HepG2 (cell line): ENCODE measurements around the gene DLL4. TPM values are rescaled to one million over a fixed set of nuclear protein-coding genes. Genes with fewer than 3 reads are reported as not detected.

ENCODE experiments used
- GTF2F1 ChIP-seq: fragments of 150-350 bp; IDR thresholded peaks from 2 replicates; pipeline ENCODE4 v1.6.1; 2014; ENCODE audit warnings: low read length
- ISL2 ChIP-seq: sonication (generic); formaldehyde crosslinking; IDR thresholded peaks from 2 replicates; pipeline ENCODE4 v1.5.0; 2020; ENCODE audit warnings: missing genetic modification reagents
- KAT8 ChIP-seq: IDR thresholded peaks from 2 replicates; pipeline ENCODE4 v1.6.1; 2016; ENCODE audit warnings: missing genetic modification reagents, missing compliant biosample characterization
- NR3C1 ChIP-seq: sonication (generic); formaldehyde crosslinking; IDR thresholded peaks from 2 replicates; pipeline ENCODE4 v1.4.0; 2020; ENCODE audit warnings: missing genetic modification reagents
- POGZ ChIP-seq: sonication (generic); formaldehyde crosslinking; IDR thresholded peaks from 2 replicates; pipeline ENCODE4 v1.4.0; 2020; ENCODE audit warnings: mild to moderate bottlenecking, missing genetic modification reagents
- SMARCE1 ChIP-seq: fragments of 450-650 bp; IDR thresholded peaks from 2 replicates; pipeline ENCODE4 v1.6.1; 2017; ENCODE audit warnings: borderline replicate concordance
- ZKSCAN1 ChIP-seq: fragments of 150-350 bp; IDR thresholded peaks from 2 replicates; pipeline ENCODE4 v1.6.1; 2014; ENCODE audit warnings: low read length
- ZMYM2 ChIP-seq: sonication (generic); formaldehyde crosslinking; IDR thresholded peaks from 2 replicates; pipeline ENCODE4 v1.8.0; 2022; ENCODE audit warnings: mild to moderate bottlenecking, missing genetic modification reagents
- ZNF232 ChIP-seq: sonication (generic); formaldehyde crosslinking; IDR thresholded peaks from 2 replicates; pipeline ENCODE4 v1.4.0; 2020; ENCODE audit warnings: missing genetic modification reagents, borderline replicate concordance
- ZNF30 ChIP-seq: sonication (generic); formaldehyde crosslinking; IDR thresholded peaks from 2 replicates; pipeline ENCODE4 v1.5.0; 2020; ENCODE audit warnings: mild to moderate bottlenecking, missing genetic modification reagents
- ZNF619 ChIP-seq: sonication (generic); formaldehyde crosslinking; IDR thresholded peaks from 2 replicates; pipeline ENCODE4 v1.4.0; 2020; ENCODE audit warnings: mild to moderate bottlenecking, missing genetic modification reagents
- ZNF839 ChIP-seq: sonication (generic); formaldehyde crosslinking; IDR thresholded peaks from 2 replicates; pipeline ENCODE4 v1.4.0; 2020; ENCODE audit warnings: missing genetic modification reagents, mild to moderate bottlenecking, borderline replicate concordance
- ZSCAN20 ChIP-seq: sonication (generic); formaldehyde crosslinking; IDR thresholded peaks from 2 replicates; pipeline ENCODE4 v1.4.0; 2020; ENCODE audit warnings: missing genetic modification reagents, mild to moderate bottlenecking, borderline replicate concordance
- polyA plus RNA-seq, 8 experiments: library from polyadenylated mRNA; depleted of rRNA in 3 of 8; stranded (reverse) in 7 of 8; unstranded in 1 of 8; fragments of >200 nt; fragmentation: Illumina TruSeq in 4 of 8; extraction: Trizol in 4 of 8; gene quantifications; 2 replicates each; pipeline versions ENCODE4 v1.2.1 to v1.2.3, GENCODE V29; 2011 to 2016; ENCODE audit warnings: low read depth in 4 of 8, missing spikeins in 1 of 8, mixed read lengths in 1 of 8; ENCODE audit not compliant: insufficient read depth in 1 of 8
- total RNA-seq, 5 experiments: library from RNA; depleted of rRNA; stranded (reverse); fragments of >200 nt; fragmentation: Illumina TruSeq; extraction: Trizol; gene quantifications; 2 replicates each; pipeline ENCODE4 v1.2.3, GENCODE V29; 2016; ENCODE audit warnings: low read depth in 1 of 5
- TF ChIP-seq, protein P1 (sequence below): IDR thresholded peaks from 2 replicates; pipeline ENCODE4 v1.6.1; 2016; ENCODE audit warnings: low read depth, missing genetic modification reagents, missing compliant biosample characterization
- TF ChIP-seq, protein P2 (sequence below): sonication (generic); formaldehyde crosslinking; IDR thresholded peaks from 2 replicates; pipeline ENCODE4 v1.5.0; 2020; ENCODE audit warnings: mild to moderate bottlenecking, missing genetic modification reagents
- TF ChIP-seq, protein P3 (sequence below): sonication (generic); formaldehyde crosslinking; conservative IDR thresholded peaks from 2 replicates; pipeline ENCODE4 v1.4.0; 2020; ENCODE audit warnings: missing genetic modification reagents
- TF ChIP-seq, protein P4 (sequence below): IDR thresholded peaks from 2 replicates; pipeline ENCODE4 v1.6.1; 2018; ENCODE audit warnings: missing genetic modification reagents, mild to moderate bottlenecking, missing compliant biosample characterization
- TF ChIP-seq, protein P5 (sequence below): sonication (generic); formaldehyde crosslinking; IDR thresholded peaks from 2 replicates; pipeline ENCODE4 v1.4.0; 2020; ENCODE audit warnings: missing genetic modification reagents, borderline replicate concordance

Gene DLL4
- total and polyA plus RNA-seq, 2 of the 13 experiments (the other 11 are each of a cell fraction or from before 2014, with no cell fraction given), result 0.20 to 0.25 TPM

DNA sequence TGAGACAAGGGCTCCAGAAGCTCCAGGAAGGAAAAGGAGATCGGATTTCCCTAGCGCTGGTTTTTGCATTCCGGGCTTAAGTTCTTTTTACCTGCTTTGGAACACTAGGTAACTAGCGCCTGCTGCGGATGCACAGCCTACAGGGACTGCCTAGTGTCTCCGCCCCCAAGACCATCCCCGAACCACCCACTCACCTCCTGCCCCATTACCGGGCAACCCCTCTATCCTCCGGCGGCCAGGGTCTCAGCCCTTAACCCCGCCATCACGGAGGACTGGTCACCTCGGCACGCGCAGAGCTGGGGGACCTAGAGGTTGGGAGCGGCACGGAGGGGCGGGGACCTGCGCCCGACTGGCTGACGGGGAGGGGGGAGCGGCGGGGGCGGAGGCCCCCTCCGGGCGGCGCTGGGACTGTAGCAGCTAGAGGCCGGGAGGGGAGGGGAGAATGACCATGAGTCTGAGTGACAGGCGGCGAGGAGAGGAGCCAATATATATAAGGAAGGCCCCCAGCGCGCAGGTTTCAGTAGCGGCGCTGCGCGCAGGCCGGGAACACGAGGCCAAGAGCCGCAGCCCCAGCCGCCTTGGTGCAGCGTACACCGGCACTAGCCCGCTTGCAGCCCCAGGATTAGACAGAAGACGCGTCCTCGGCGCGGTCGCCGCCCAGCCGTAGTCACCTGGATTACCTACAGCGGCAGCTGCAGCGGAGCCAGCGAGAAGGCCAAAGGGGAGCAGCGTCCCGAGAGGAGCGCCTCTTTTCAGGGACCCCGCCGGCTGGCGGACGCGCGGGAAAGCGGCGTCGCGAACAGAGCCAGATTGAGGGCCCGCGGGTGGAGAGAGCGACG, at the start of gene DLL4 (continued):
- TF ChIP-seq, protein P1, sequence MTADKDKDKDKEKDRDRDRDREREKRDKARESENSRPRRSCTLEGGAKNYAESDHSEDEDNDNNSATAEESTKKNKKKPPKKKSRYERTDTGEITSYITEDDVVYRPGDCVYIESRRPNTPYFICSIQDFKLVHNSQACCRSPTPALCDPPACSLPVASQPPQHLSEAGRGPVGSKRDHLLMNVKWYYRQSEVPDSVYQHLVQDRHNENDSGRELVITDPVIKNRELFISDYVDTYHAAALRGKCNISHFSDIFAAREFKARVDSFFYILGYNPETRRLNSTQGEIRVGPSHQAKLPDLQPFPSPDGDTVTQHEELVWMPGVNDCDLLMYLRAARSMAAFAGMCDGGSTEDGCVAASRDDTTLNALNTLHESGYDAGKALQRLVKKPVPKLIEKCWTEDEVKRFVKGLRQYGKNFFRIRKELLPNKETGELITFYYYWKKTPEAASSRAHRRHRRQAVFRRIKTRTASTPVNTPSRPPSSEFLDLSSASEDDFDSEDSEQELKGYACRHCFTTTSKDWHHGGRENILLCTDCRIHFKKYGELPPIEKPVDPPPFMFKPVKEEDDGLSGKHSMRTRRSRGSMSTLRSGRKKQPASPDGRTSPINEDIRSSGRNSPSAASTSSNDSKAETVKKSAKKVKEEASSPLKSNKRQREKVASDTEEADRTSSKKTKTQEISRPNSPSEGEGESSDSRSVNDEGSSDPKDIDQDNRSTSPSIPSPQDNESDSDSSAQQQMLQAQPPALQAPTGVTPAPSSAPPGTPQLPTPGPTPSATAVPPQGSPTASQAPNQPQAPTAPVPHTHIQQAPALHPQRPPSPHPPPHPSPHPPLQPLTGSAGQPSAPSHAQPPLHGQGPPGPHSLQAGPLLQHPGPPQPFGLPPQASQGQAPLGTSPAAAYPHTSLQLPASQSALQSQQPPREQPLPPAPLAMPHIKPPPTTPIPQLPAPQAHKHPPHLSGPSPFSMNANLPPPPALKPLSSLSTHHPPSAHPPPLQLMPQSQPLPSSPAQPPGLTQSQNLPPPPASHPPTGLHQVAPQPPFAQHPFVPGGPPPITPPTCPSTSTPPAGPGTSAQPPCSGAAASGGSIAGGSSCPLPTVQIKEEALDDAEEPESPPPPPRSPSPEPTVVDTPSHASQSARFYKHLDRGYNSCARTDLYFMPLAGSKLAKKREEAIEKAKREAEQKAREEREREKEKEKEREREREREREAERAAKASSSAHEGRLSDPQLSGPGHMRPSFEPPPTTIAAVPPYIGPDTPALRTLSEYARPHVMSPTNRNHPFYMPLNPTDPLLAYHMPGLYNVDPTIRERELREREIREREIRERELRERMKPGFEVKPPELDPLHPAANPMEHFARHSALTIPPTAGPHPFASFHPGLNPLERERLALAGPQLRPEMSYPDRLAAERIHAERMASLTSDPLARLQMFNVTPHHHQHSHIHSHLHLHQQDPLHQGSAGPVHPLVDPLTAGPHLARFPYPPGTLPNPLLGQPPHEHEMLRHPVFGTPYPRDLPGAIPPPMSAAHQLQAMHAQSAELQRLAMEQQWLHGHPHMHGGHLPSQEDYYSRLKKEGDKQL (CRISPR knock-in tag), result no peak
- TF ChIP-seq ZMYM2 (no peak), ZNF619 (no peak), ZKSCAN1 (no peak), POGZ (no peak), ZNF839 (no peak), SMARCE1 (no peak), ZNF232 (CRISPR knock-in tag) (peak; percentile 48; the same call in 1 of the 2 replicates), GTF2F1 (no peak), ISL2 (no peak), NR3C1 (CRISPR knock-in tag) (no peak), ZNF30 (CRISPR knock-in tag) (no peak), ZSCAN20 (CRISPR knock-in tag) (no peak), KAT8 (CRISPR knock-in tag) (no peak)
- TF ChIP-seq, protein P2, sequence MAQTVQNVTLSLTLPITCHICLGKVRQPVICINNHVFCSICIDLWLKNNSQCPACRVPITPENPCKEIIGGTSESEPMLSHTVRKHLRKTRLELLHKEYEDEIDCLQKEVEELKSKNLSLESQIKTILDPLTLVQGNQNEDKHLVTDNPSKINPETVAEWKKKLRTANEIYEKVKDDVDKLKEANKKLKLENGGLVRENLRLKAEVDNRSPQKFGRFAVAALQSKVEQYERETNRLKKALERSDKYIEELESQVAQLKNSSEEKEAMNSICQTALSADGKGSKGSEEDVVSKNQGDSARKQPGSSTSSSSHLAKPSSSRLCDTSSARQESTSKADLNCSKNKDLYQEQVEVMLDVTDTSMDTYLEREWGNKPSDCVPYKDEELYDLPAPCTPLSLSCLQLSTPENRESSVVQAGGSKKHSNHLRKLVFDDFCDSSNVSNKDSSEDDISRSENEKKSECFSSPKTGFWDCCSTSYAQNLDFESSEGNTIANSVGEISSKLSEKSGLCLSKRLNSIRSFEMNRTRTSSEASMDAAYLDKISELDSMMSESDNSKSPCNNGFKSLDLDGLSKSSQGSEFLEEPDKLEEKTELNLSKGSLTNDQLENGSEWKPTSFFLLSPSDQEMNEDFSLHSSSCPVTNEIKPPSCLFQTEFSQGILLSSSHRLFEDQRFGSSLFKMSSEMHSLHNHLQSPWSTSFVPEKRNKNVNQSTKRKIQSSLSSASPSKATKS (CRISPR knock-in tag), result no peak
- TF ChIP-seq, protein P3, sequence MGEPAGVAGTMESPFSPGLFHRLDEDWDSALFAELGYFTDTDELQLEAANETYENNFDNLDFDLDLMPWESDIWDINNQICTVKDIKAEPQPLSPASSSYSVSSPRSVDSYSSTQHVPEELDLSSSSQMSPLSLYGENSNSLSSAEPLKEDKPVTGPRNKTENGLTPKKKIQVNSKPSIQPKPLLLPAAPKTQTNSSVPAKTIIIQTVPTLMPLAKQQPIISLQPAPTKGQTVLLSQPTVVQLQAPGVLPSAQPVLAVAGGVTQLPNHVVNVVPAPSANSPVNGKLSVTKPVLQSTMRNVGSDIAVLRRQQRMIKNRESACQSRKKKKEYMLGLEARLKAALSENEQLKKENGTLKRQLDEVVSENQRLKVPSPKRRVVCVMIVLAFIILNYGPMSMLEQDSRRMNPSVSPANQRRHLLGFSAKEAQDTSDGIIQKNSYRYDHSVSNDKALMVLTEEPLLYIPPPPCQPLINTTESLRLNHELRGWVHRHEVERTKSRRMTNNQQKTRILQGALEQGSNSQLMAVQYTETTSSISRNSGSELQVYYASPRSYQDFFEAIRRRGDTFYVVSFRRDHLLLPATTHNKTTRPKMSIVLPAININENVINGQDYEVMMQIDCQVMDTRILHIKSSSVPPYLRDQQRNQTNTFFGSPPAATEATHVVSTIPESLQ, result no peak
- TF ChIP-seq, protein P4, sequence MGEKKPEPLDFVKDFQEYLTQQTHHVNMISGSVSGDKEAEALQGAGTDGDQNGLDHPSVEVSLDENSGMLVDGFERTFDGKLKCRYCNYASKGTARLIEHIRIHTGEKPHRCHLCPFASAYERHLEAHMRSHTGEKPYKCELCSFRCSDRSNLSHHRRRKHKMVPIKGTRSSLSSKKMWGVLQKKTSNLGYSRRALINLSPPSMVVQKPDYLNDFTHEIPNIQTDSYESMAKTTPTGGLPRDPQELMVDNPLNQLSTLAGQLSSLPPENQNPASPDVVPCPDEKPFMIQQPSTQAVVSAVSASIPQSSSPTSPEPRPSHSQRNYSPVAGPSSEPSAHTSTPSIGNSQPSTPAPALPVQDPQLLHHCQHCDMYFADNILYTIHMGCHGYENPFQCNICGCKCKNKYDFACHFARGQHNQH (CRISPR knock-in tag), result 0 out of 2 replicates have a peak, but pooled peaks have one; percentile 30
- TF ChIP-seq, protein P5, sequence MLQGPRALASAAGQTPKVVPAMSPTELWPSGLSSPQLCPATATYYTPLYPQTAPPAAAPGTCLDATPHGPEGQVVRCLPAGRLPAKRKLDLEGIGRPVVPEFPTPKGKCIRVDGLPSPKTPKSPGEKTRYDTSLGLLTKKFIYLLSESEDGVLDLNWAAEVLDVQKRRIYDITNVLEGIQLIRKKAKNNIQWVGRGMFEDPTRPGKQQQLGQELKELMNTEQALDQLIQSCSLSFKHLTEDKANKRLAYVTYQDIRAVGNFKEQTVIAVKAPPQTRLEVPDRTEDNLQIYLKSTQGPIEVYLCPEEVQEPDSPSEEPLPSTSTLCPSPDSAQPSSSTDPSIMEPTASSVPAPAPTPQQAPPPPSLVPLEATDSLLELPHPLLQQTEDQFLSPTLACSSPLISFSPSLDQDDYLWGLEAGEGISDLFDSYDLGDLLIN (CRISPR knock-in tag), result no peak
